RWPE2 (cell line): ENCODE data around the gene LPIN2.

Source experiments
- ATAC-seq: fragments of 200-7000 bp; cut with Tn5 transposase; 3 replicates; pipeline ENCODE4 v1.9.1; 2021; ENCODE audit warnings: low read depth
- DNase-seq: peaks from one replicate; pipeline ENCODE4 v3.0.0-alpha.2; 2020; ENCODE audit warnings: low spot score
- H3K27ac ChIP-seq: fragments of 450-650 bp; 2 replicates; pipeline ENCODE4 v1.5.1; 2017; ENCODE audit warnings: mild to moderate bottlenecking; ENCODE audit not compliant: poor library complexity, severe bottlenecking
- H3K27me3 ChIP-seq: fragments of 250-450 bp; sonication (Bioruptor Pico); 2 replicates; pipeline ENCODE4 v1.5.1; 2021; ENCODE audit warnings: mild to moderate bottlenecking, moderate library complexity; ENCODE audit not compliant: insufficient read depth, poor library complexity, severe bottlenecking
- H3K36me3 ChIP-seq: fragments of 250-450 bp; sonication (Bioruptor Pico); 2 replicates; pipeline ENCODE4 v1.5.1; 2020; ENCODE audit warnings: low read depth, mild to moderate bottlenecking, moderate library complexity
- H3K4me1 ChIP-seq: fragments of 250-450 bp; sonication (Bioruptor Pico); 2 replicates; pipeline ENCODE4 v1.5.1; 2021; ENCODE audit warnings: mild to moderate bottlenecking, moderate library complexity; ENCODE audit not compliant: insufficient read depth, poor library complexity, severe bottlenecking
- H3K4me3 ChIP-seq: fragments of 250-450 bp; sonication (Bioruptor Pico); 2 replicates; pipeline ENCODE4 v1.5.1; 2021; ENCODE audit warnings: mild to moderate bottlenecking, moderate library complexity; ENCODE audit not compliant: severe bottlenecking
- H3K9me3 ChIP-seq: fragments of 250-450 bp; sonication (Bioruptor Pico); 2 replicates; pipeline ENCODE4 v1.5.1; 2021; ENCODE audit warnings: mild to moderate bottlenecking, moderate library complexity; ENCODE audit not compliant: severe bottlenecking
- TF ChIP-seq, protein P1 (sequence below): fragments of 450-650 bp; IDR thresholded peaks from one replicate; pipeline ENCODE4 v1.5.1; 2017; ENCODE audit warnings: mild to moderate bottlenecking, moderate library complexity; ENCODE audit not compliant: poor library complexity, severe bottlenecking

LPIN2 gene

DNA sequence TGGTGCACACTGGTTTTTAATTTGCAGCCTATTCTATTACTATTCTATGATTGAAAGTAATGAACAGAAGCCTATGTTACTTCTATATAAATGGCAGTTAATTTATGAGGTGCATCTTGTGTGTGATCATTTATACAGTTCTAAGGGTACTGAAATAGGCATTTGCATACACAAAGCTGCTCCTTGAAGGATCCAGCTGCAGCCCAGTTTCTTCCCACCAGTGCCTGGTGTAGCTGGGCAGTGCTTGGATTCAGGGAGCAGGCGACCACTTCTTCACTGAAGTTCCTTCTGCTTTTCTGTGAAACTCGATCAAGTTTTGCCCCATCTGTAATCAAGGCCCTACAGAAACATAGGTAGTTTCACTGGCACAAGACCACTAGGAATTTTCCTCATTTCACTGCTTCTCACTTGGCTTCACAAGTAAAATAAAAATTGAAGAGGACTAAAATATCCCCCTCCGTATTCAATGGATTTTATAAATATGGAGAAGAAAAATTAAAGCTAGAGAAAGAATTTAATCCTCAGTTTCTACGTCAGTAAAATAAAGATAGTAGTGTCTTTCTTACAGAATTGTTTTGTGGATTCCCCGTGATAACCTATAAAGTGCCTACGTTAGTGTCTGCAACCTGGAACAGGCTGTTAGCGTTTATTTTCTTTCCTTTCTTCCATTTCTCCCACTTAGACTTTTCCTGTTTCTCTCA is 1.7 kb upstream of the LPIN2 start:
- peak overlapping the region; percentile 62 for H3K27ac ChIP-seq
- peaks cover 21% of the 10 kb centered on the region for H3K4me1 ChIP-seq
- no peak for DNase-seq
- 0 out of 2 replicates have a peak, but pooled peaks cover 7% of the 10 kb centered on the region for H3K36me3 ChIP-seq
- no peak for ATAC-seq
- no peak overlapping the region for H3K4me3 ChIP-seq
- no peaks in the 10 kb centered on the region for H3K27me3 ChIP-seq
- TF ChIP-seq, protein P1, sequence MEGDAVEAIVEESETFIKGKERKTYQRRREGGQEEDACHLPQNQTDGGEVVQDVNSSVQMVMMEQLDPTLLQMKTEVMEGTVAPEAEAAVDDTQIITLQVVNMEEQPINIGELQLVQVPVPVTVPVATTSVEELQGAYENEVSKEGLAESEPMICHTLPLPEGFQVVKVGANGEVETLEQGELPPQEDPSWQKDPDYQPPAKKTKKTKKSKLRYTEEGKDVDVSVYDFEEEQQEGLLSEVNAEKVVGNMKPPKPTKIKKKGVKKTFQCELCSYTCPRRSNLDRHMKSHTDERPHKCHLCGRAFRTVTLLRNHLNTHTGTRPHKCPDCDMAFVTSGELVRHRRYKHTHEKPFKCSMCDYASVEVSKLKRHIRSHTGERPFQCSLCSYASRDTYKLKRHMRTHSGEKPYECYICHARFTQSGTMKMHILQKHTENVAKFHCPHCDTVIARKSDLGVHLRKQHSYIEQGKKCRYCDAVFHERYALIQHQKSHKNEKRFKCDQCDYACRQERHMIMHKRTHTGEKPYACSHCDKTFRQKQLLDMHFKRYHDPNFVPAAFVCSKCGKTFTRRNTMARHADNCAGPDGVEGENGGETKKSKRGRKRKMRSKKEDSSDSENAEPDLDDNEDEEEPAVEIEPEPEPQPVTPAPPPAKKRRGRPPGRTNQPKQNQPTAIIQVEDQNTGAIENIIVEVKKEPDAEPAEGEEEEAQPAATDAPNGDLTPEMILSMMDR: no peak
- no peaks in the 10 kb centered on the region for H3K9me3 ChIP-seq

GRCh38 chr18:3012136-3013023 is 564 bp downstream of the LPIN2 start:
- TF ChIP-seq, protein P1: no peak
- Histone ChIP-seq H3K4me3 (peak overlapping the region; percentile 97), H3K27me3 (no peaks in the 10 kb centered on the region), H3K36me3 (peaks cover 14% of the 10 kb centered on the region), H3K9me3 (no peaks in the 10 kb centered on the region), H3K4me1 (peaks cover 21% of the 10 kb centered on the region), H3K27ac (peak overlapping the region; percentile 62)
- no peak for DNase-seq
- peak; percentile 15 for ATAC-seq

- TF ChIP-seq, protein P1: no peak
- peaks cover 14% of the 10 kb centered on the region for H3K36me3 ChIP-seq
- H3K9me3 ChIP-seq: no peaks in the 10 kb centered on the region
- H3K27me3 ChIP-seq: no peaks in the 10 kb centered on the region
- no peak overlapping the region for H3K27ac ChIP-seq
- H3K4me3 ChIP-seq: no peak overlapping the region
- peaks cover 15% of the 10 kb centered on the region for H3K4me1 ChIP-seq
- DNase-seq (no peak), ATAC-seq (no peak)
These were observed 2.9 kb downstream of the LPIN2 start for GRCh38 chr18:3010086-3010485.

DNA sequence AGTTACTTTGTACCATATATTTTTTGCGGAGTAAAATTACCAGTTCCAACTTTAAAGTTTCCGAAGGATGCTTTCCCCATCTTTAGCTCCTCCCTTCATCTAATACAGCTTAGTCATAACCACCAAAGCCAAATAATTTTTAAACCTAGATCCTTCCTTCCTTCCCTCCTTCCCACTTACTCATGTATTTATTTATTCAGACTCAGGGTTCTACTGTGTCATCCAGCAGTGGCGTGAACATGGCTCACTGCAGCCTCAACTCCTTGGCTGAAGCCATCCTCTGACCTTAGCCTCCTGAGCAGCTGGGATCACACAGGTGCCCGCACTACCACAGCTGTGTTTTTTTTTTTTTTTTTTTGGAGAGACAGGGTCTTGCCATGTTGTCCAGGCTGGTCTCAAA is 4.4 kb downstream of the LPIN2 start:
- peaks cover 18% of the 10 kb centered on the region for H3K36me3 ChIP-seq
- H3K9me3 ChIP-seq: no peaks in the 10 kb centered on the region
- no peak overlapping the region for H3K27ac ChIP-seq
- H3K4me1 ChIP-seq: peaks cover under 1% of the 10 kb centered on the region
- H3K4me3 ChIP-seq: no peak overlapping the region
- H3K27me3 ChIP-seq: no peaks in the 10 kb centered on the region
- TF ChIP-seq, protein P1: no peak
- ATAC-seq: no peak
- no peak for DNase-seq
